Ascending aorta (tissue), 2 donors: ENCODE results near the gene ZBED1. TPM values are rescaled to one million over a fixed set of nuclear protein-coding genes. Genes with fewer than 3 reads are reported as not detected.
"Not testable (repeated sequence)": the region's sequence is repeated elsewhere in the genome, so short reads cannot be mapped to it uniquely, and the experiment has no call there.

ENCODE experiments used
- DNase-seq, 2 donors: peaks; one replicate each; pipeline ENCODE4 v3.0.0-alpha.2; 2019; ENCODE audit warnings: low spot score in 2 of 2
- H3K27ac ChIP-seq, 2 donors: fragments of 200-600 bp; sonication (generic); one replicate each; pipeline ENCODE4 v1.5.1; 2016 to 2017; ENCODE audit warnings: mild to moderate bottlenecking in 1 of 2
- H3K27me3 ChIP-seq: fragments of 200-600 bp; sonication (generic); one replicate; pipeline ENCODE4 v1.5.1; 2017
- H3K36me3 ChIP-seq, 2 donors: fragments of 200-600 bp; sonication (generic); one replicate each; pipeline ENCODE4 v1.5.1; 2016
- H3K4me1 ChIP-seq, 2 donors: fragments of 200-600 bp; sonication (generic); one replicate each; pipeline ENCODE4 v1.5.1; 2016 to 2017; ENCODE audit warnings: mild to moderate bottlenecking in 1 of 2
- H3K4me3 ChIP-seq, 2 donors: fragments of 200-600 bp; sonication (generic); one replicate each; pipeline ENCODE4 v1.5.1; 2016 to 2017; ENCODE audit warnings: mild to moderate bottlenecking in 1 of 2
- H3K9me3 ChIP-seq, 2 donors: fragments of 200-600 bp; sonication (generic); one replicate each; pipeline ENCODE4 v1.5.1; 2016
- CTCF ChIP-seq, 3 experiments: fragments of 200-600 bp in 2 of 3; fragments of 450-650 bp in 1 of 3; sonication (generic) in 2 of 3; IDR thresholded peaks; one replicate each; pipeline ENCODE4 v1.5.1; 2016 to 2019; ENCODE audit warnings: antibody characterized with exemption in 3 of 3, mild to moderate bottlenecking in 1 of 3, moderate library complexity in 1 of 3
- intact Hi-C: fragments of 100-400 bp; cut with DNase I; formaldehyde crosslinking; loops from one replicate; pipeline ENCODE4 v1.15.1; 2023
- total RNA-seq: library from RNA; depleted of rRNA; stranded (reverse); fragments of >200 nt; gene quantifications from one replicate; pipeline ENCODE4 v1.1.0, GENCODE V29; 2016

ZBED1 gene
- total RNA-seq, 1 donor from 2014 or later: 34.6 TPM

GRCh38 chrX:2479420-2479780, 21.4 kb downstream of the ZBED1 start:
- H3K4me3 ChIP-seq: no peak overlapping the region
- TF ChIP-seq CTCF (IDR thresholded peaks at IDR 0.05): no peak
- intact Hi-C loops: no loop called here
- peaks cover 0 to 4% of the 10 kb centered on the region in 2 donors for H3K4me1 ChIP-seq
- H3K27ac ChIP-seq: no peak overlapping the region
- DNase-seq: no peak
- no peaks in the 10 kb centered on the region for H3K27me3 ChIP-seq
- no peaks in the 10 kb centered on the region for H3K9me3 ChIP-seq
- no peaks in the 10 kb centered on the region for H3K36me3 ChIP-seq

- no peak overlapping the region for H3K4me3 ChIP-seq
- no peaks in the 10 kb centered on the region for H3K9me3 ChIP-seq
- TF ChIP-seq CTCF (IDR thresholded peaks at IDR 0.05): no peak
- H3K27me3 ChIP-seq: no peaks in the 10 kb centered on the region
- no peak overlapping the region for H3K27ac ChIP-seq
- DNase-seq: no peak
- H3K36me3 ChIP-seq: no peaks in the 10 kb centered on the region
- intact Hi-C loops: no loop called here
- peaks cover 0 to 4% of the 10 kb centered on the region in 2 donors for H3K4me1 ChIP-seq
Measured at GRCh38 chrX:2478546-2479419, 22.0 kb downstream of the ZBED1 start.

GRCh38 chrX:2477313-2477712, 23.5 kb downstream of the ZBED1 start:
- H3K9me3 ChIP-seq, H3K4me1 ChIP-seq, intact Hi-C loops, H3K4me3 ChIP-seq, H3K27me3 ChIP-seq, DNase-seq, H3K36me3 ChIP-seq, H3K27ac ChIP-seq: not testable (repeated sequence)

- DNase-seq: no peak
- H3K27ac ChIP-seq: no peak overlapping the region
- TF ChIP-seq CTCF (IDR thresholded peaks at IDR 0.05): no peak
- H3K4me1 ChIP-seq: no peaks in the 10 kb centered on the region
- H3K36me3 ChIP-seq: no peaks in the 10 kb centered on the region
- intact Hi-C loops: no loop called here
- H3K9me3 ChIP-seq: no peaks in the 10 kb centered on the region
- no peaks in the 10 kb centered on the region for H3K27me3 ChIP-seq
- H3K4me3 ChIP-seq: no peak overlapping the region
Measured at GRCh38 chrX:2474963-2475726, 25.6 kb downstream of the ZBED1 start.

- no peak for DNase-seq
- Histone ChIP-seq H3K27ac (no peak overlapping the region), H3K9me3 (no peaks in the 10 kb centered on the region), H3K4me3 (no peak overlapping the region), H3K27me3 (no peaks in the 10 kb centered on the region), H3K4me1 (no peaks in the 10 kb centered on the region), H3K36me3 (no peaks in the 10 kb centered on the region)
- TF ChIP-seq CTCF (IDR thresholded peaks at IDR 0.05): no peak
- intact Hi-C loops: no loop called here
Measured at GRCh38 chrX:2474280-2474962, 26.4 kb downstream of the ZBED1 start.

- intact Hi-C loops, DNase-seq, H3K4me3 ChIP-seq: not testable (repeated sequence)
Measured at GRCh38 chrX:2473064-2473463, 27.7 kb downstream of the ZBED1 start.

More at GRCh38 chrX:2473064-2473463, 27.7 kb downstream of the ZBED1 start:
- H3K36me3 ChIP-seq, H3K27ac ChIP-seq, H3K9me3 ChIP-seq, H3K27me3 ChIP-seq, H3K4me1 ChIP-seq: not testable (repeated sequence)
